DND-41 (cell line): Measurements from ENCODE around the gene NTF4.
"Not testable (repeated sequence)": the region's sequence is repeated elsewhere in the genome, so short reads cannot be mapped to it uniquely, and the experiment has no call there.

Experiments
- CTCF ChIP-seq: IDR thresholded peaks from 2 replicates; pipeline ENCODE4 v1.5.1; 2012; ENCODE audit warnings: borderline replicate concordance, low read length, moderate library complexity, mild to moderate bottlenecking; ENCODE audit not compliant: poor library complexity, severe bottlenecking; ENCODE audit errors: extremely low read depth
- EZH2 ChIP-seq: IDR thresholded peaks from 3 replicates; pipeline ENCODE4 v1.6.1; 2012; ENCODE audit warnings: borderline replicate concordance, low read depth, mild to moderate bottlenecking, moderate library complexity, low read length, inconsistent platforms; ENCODE audit not compliant: severe bottlenecking

GRCh38 chr19:49028686-49029085, 35.9 kb downstream of the NTF4 start:
- not testable (repeated sequence) for TF ChIP-seq EZH2, CTCF
